SH-SY5Y (cell line): ENCODE results near the gene EXOC6B.

ENCODE experiments used
- GATA2 ChIP-seq: IDR thresholded peaks from 2 replicates; pipeline ENCODE4 v1.6.1; 2011; ENCODE audit warnings: mild to moderate bottlenecking, low read depth, low read length
- GATA3 ChIP-seq: IDR thresholded peaks from 2 replicates; pipeline ENCODE4 v1.6.1; 2011; ENCODE audit warnings: low read depth, mild to moderate bottlenecking, low read length, moderate library complexity

GRCh38 chr2:72162574-72162973 is 663.3 kb downstream of the EXOC6B start:
- TF ChIP-seq GATA2 (no peak), GATA3 (no peak)
